Naive B cell (primary cell): Measurements from ENCODE around the gene TRA2B. TPM values are rescaled to one million over a fixed set of nuclear protein-coding genes. Genes with fewer than 3 reads are reported as not detected.

Source experiments
- ATAC-seq, 2 donors: fragments of 150-1000 bp; cut with Tn5 transposase; 2 replicates each; pipeline ENCODE4 v1.10.0; 2021; ENCODE audit warnings: low read depth in 2 of 2, mild to moderate bottlenecking in 2 of 2, moderate library complexity in 2 of 2
- DNase-seq: peaks from one replicate; pipeline ENCODE4 v3.0.0; 2022
- H3K27ac Mint-ChIP-seq, 6 donors: one replicate each; pipeline ENCODE4 v1.8.0; 2020 to 2022; ENCODE audit warnings: mild to moderate bottlenecking in 6 of 6, mixed read lengths in 6 of 6, moderate library complexity in 5 of 6, inconsistent platforms in 2 of 6
- H3K27me3 Mint-ChIP-seq, 3 donors: one replicate each; pipeline ENCODE4 v1.8.0; 2021 to 2022; ENCODE audit warnings: mixed read lengths in 3 of 3, mild to moderate bottlenecking in 1 of 3
- H3K36me3 Mint-ChIP-seq, 2 donors: one replicate each; pipeline ENCODE4 v1.8.0; 2020 to 2022; ENCODE audit warnings: mixed read lengths in 2 of 2, inconsistent platforms in 1 of 2, mild to moderate bottlenecking in 1 of 2
- H3K4me1 Mint-ChIP-seq, 3 donors: one replicate each; pipeline ENCODE4 v1.8.0; 2020 to 2022; ENCODE audit warnings: mixed read lengths in 3 of 3, inconsistent platforms in 1 of 3, mild to moderate bottlenecking in 1 of 3, moderate library complexity in 1 of 3
- H3K4me3 Mint-ChIP-seq, 8 donors: one replicate each; pipeline ENCODE4 v1.8.0; 2020 to 2022; ENCODE audit warnings: mild to moderate bottlenecking in 8 of 8, mixed read lengths in 8 of 8, moderate library complexity in 8 of 8, inconsistent platforms in 2 of 8
- H3K9me3 Mint-ChIP-seq, 7 donors: one replicate each; pipeline ENCODE4 v1.8.0; 2020 to 2022; ENCODE audit warnings: mixed read lengths in 7 of 7, mild to moderate bottlenecking in 5 of 7, inconsistent platforms in 2 of 7, moderate library complexity in 1 of 7
- polyA plus RNA-seq, 6 donors: library from polyadenylated mRNA; unstranded; fragments of 300-500 nt; fragmentation: Illumina TruSeq; gene quantifications; one replicate each; pipeline ENCODE4 v1.2.3, GENCODE V29; 2021; ENCODE audit warnings: low read depth in 6 of 6

TRA2B gene
- polyA plus RNA-seq, 6 donors from 2014 or later, result 190 to 378 (median 318) TPM

DNA sequence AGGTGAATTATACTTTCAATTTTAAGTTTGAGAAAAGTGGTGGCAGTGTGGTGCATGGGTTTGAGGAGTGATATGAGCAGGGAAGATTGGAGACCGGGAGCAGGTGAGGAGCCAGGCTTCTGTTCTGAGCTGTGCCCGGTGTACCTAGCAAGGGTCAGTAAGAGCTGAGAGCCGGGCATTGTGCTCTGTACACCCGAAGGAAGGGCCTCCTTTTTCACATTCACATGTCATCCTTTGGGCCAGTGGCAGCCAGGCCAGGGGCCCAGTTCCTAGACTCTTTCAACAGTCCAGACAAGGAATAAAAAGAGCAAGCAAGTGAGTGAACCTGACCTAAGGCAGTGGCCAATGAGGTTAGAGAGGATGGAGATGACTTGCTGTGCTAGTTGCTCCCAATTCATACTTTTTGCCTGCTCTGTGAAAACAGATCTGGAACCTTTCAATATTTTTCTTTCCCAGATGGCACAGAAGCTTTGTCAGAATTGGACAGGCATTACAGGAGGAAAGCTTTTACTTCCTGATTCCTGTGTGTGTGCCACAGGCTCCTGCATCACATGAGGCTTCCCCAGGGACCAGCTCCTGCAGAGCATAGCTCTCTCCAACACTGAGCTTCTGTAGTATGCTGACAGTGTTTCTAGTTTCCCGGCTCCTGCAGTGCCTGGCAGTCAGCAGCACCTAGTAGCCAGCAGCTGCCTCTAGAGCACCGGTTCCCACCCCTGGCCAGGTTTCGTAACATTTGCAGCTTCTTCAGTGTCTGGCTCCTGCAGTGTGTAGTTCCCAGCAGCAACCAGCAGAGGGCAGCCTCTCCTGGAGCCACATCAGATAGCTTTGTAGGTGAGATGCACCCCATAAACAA, 5.3 kb upstream of the TRA2B start:
- DNase-seq, result peak; percentile 81
- ATAC-seq, result peak; percentile 94 to 95
- H3K4me3 Mint-ChIP-seq, result peak overlapping the region; percentile 50 to 89 (median 73)
- peaks cover 0 to 14% (median 0%) of the 10 kb centered on the region in 3 donors for H3K27me3 Mint-ChIP-seq
- H3K4me1 Mint-ChIP-seq, result peaks cover 7 to 20% (median 20%) of the 10 kb centered on the region in 3 donors
- H3K27ac Mint-ChIP-seq, result peak overlapping the region in 5 of 6 donors; percentile 51 to 76 (median 57)
- peaks cover 0 to 3% (median 0%) of the 10 kb centered on the region in 7 donors for H3K9me3 Mint-ChIP-seq
- no peaks in the 10 kb centered on the region for H3K36me3 Mint-ChIP-seq

DNA sequence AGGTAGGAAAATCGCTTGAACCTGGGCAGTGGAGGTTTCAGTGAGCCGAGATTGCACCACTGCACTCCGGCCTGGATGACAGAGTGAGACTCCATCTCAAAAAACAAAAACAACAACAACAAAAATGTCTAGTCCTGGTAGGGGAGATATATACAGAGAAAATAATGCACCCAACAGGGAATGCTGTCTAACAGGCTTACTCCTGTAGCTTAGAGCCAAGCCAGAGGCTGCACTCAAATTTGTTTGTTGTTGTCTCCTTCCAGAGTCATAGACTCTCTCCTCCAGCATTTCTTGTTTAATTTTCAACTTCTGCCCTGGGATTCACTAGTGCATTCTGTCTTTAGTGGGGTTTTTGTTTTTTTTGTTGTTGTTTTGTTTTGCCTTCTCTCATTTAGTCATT, 4.6 kb upstream of the TRA2B start:
- ATAC-seq, result no peak
- no peak for DNase-seq
- Mint-ChIP-seq H3K36me3 (peaks cover 4 to 6% of the 10 kb centered on the region in 2 donors), H3K4me1 (peaks cover 12 to 22% (median 21%) of the 10 kb centered on the region in 3 donors), H3K4me3 (peak overlapping the region in 1 of 8 donors; percentile 76), H3K9me3 (peaks cover 0 to 9% (median 0%) of the 10 kb centered on the region in 7 donors), H3K27ac (no peak overlapping the region), H3K27me3 (peaks cover 0 to 8% (median 0%) of the 10 kb centered on the region in 3 donors)

- DNase-seq (no peak), ATAC-seq (no peak)
- peaks cover 11 to 12% of the 10 kb centered on the region in 2 donors for H3K36me3 Mint-ChIP-seq
- H3K9me3 Mint-ChIP-seq, result peaks cover 0 to 9% (median 0%) of the 10 kb centered on the region in 7 donors
- peak overlapping the region in 1 of 8 donors; percentile 53 for H3K4me3 Mint-ChIP-seq
- no peaks in the 10 kb centered on the region for H3K27me3 Mint-ChIP-seq
- peaks cover 13 to 23% (median 22%) of the 10 kb centered on the region in 3 donors for H3K4me1 Mint-ChIP-seq
- H3K27ac Mint-ChIP-seq, result no peak overlapping the region
Measured at GRCh38 chr3:185940951-185941350, 3.1 kb upstream of the TRA2B start.

DNA sequence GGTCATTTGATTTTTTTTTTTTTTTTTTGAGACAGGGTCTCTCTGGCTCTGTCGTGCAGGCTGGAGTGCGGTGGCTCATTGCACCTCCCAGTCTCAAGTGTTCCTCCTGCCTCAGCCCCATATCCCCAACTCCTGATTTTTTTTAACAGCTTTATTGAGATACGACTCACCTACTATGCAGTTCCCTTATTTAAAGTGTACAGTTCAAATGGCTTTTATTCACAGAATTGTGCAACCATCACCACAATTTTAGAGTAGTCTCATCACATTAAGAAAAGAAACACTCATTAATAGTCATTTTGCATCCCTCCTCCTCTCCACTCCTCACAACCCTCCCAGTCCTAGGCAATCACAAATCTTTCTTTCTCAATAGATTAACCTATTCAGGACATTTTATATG, 1.9 kb upstream of the TRA2B start:
- H3K9me3 Mint-ChIP-seq, result peaks cover 0 to 9% (median 0%) of the 10 kb centered on the region in 7 donors
- peaks cover 11 to 12% of the 10 kb centered on the region in 2 donors for H3K36me3 Mint-ChIP-seq
- no peaks in the 10 kb centered on the region for H3K27me3 Mint-ChIP-seq
- H3K4me3 Mint-ChIP-seq, result peak overlapping the region in 6 of 8 donors; percentile 6 to 71 (median 52)
- H3K27ac Mint-ChIP-seq, result peak overlapping the region in 5 of 6 donors; percentile 25 to 92 (median 53)
- peaks cover 24 to 36% (median 35%) of the 10 kb centered on the region in 3 donors for H3K4me1 Mint-ChIP-seq
- DNase-seq (no peak), ATAC-seq (no peak)

DNA sequence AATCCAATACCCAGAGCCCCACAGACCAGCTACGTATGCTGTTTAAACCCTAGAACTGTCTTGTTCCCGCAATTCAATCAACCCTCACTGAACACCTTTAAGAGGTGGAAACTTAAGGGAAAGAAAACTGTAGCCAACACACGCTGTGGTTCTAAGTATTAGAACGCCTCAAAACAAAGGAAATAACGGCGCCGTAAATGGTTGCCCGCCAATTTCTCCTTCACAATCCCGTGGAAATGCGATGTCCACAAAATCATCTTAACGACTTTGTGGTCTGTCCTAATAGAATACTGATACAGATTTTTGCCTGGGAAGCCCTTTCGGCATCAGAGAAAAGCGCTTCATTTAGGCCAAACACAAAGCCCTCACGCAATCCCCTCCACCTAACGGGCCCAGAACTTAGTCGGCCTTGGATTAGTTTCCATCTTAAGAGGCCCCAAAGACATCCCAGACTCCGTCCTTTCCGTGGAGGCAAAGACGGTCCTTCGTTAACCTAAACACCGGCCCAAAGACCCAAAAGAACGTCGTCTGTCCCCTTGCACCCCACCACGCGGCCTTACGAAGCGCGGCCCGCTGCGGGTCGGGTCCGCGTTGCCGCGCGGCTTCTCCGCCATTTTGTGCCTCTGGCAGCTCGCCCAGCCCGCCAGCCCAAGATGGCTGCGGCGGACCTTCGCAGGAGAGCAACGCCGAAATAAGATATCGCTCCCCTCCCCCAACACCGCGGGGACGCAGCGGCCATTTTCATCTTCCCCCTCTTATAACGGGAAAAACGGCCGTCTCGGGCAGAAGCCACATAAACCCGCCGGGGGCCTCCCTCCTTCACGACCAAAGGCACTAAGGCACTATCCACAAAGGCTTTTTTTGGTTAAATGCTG, 763 bp downstream of the TRA2B start:
- peaks cover 11 to 12% of the 10 kb centered on the region in 2 donors for H3K36me3 Mint-ChIP-seq
- peak overlapping the region; percentile 97 to 100 (median 100) for H3K4me3 Mint-ChIP-seq
- peaks cover 0 to 9% (median 0%) of the 10 kb centered on the region in 7 donors for H3K9me3 Mint-ChIP-seq
- peaks cover 35 to 48% (median 44%) of the 10 kb centered on the region in 3 donors for H3K4me1 Mint-ChIP-seq
- H3K27me3 Mint-ChIP-seq, result no peaks in the 10 kb centered on the region
- H3K27ac Mint-ChIP-seq, result peak overlapping the region; percentile 99 to 100 (median 100)
- peak; percentile 65 to 67 for ATAC-seq
- peak; percentile 86 for DNase-seq

- H3K4me1 Mint-ChIP-seq, result peaks cover 43 to 56% (median 52%) of the 10 kb centered on the region in 3 donors
- H3K9me3 Mint-ChIP-seq, result peaks cover 0 to 9% (median 0%) of the 10 kb centered on the region in 7 donors
- DNase-seq (no peak), ATAC-seq (no peak)
- H3K27me3 Mint-ChIP-seq, result no peaks in the 10 kb centered on the region
- peaks cover 11 to 18% of the 10 kb centered on the region in 2 donors for H3K36me3 Mint-ChIP-seq
- H3K4me3 Mint-ChIP-seq, result peak overlapping the region; percentile 97 to 100 (median 100)
- H3K27ac Mint-ChIP-seq, result peak overlapping the region; percentile 99 to 100 (median 100)
Measured at GRCh38 chr3:185936273-185936629, 1.6 kb downstream of the TRA2B start.

- peaks cover 49 to 62% (median 58%) of the 10 kb centered on the region in 3 donors for H3K4me1 Mint-ChIP-seq
- H3K36me3 Mint-ChIP-seq, result peaks cover 15 to 20% of the 10 kb centered on the region in 2 donors
- H3K27ac Mint-ChIP-seq, result peak overlapping the region; percentile 99 to 100 (median 100)
Measured at GRCh38 chr3:185935465-185936272, 2.1 kb downstream of the TRA2B start.

GRCh38 chr3:185934767-185935464, 2.9 kb downstream of the TRA2B start:
- H3K27me3 Mint-ChIP-seq, result no peaks in the 10 kb centered on the region
- H3K27ac Mint-ChIP-seq, result peak overlapping the region in 5 of 6 donors; percentile 54 to 100 (median 99)
- peaks cover 17 to 21% of the 10 kb centered on the region in 2 donors for H3K36me3 Mint-ChIP-seq
- no peak for ATAC-seq
- peaks cover 0 to 9% (median 0%) of the 10 kb centered on the region in 7 donors for H3K9me3 Mint-ChIP-seq
- peak overlapping the region; percentile 97 to 100 (median 100) for H3K4me3 Mint-ChIP-seq
- peaks cover 54 to 69% (median 66%) of the 10 kb centered on the region in 3 donors for H3K4me1 Mint-ChIP-seq
- DNase-seq, result no peak

More at GRCh38 chr3:185935465-185936272, 2.1 kb downstream of the TRA2B start:
- ATAC-seq (no peak), DNase-seq (no peak)
- Mint-ChIP-seq H3K4me3 (peak overlapping the region; percentile 97 to 100 (median 100)), H3K9me3 (peaks cover 0 to 9% (median 0%) of the 10 kb centered on the region in 7 donors), H3K27me3 (no peaks in the 10 kb centered on the region)

DNA sequence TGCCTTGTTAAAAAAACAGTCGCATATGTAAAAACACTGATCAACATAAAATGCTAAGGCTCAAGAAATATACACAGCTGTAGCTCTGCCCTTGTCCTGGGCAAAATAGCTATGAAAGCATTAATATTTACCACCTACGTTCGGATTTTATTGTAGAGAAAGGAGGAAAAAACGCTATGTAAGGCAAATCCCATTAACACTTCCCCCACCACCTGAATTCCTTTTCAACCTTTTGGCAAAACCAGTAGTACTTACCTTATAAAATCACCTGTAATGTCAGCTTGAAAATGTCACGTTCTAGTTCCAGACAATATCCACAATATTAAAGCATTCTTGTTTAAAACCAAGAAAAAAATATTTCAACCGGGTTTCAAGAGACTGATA, 3.6 kb downstream of the TRA2B start:
- Mint-ChIP-seq H3K36me3 (peaks cover 17 to 28% of the 10 kb centered on the region in 2 donors), H3K27ac (peak overlapping the region in 5 of 6 donors; percentile 3 to 99 (median 71)), H3K27me3 (no peaks in the 10 kb centered on the region), H3K4me3 (peak overlapping the region; percentile 97 to 100 (median 100)), H3K9me3 (peaks cover 0 to 9% (median 0%) of the 10 kb centered on the region in 7 donors), H3K4me1 (peaks cover 62 to 77% (median 73%) of the 10 kb centered on the region in 3 donors)
- no peak for ATAC-seq
- DNase-seq, result no peak

- H3K9me3 Mint-ChIP-seq, result peaks cover 0 to 9% (median 0%) of the 10 kb centered on the region in 7 donors
- DNase-seq (no peak), ATAC-seq (no peak)
- peaks cover 20 to 29% of the 10 kb centered on the region in 2 donors for H3K36me3 Mint-ChIP-seq
- peaks cover 67 to 82% (median 79%) of the 10 kb centered on the region in 3 donors for H3K4me1 Mint-ChIP-seq
- H3K4me3 Mint-ChIP-seq, result peak overlapping the region; percentile 97 to 100 (median 100)
- H3K27me3 Mint-ChIP-seq, result no peaks in the 10 kb centered on the region
- peak overlapping the region in 3 of 6 donors; percentile 28 to 99 (median 71) for H3K27ac Mint-ChIP-seq
Measured at GRCh38 chr3:185933374-185934173, 4.2 kb downstream of the TRA2B start.
